ENCODE measurements around the gene PDE3B.

Gene PDE3B

DNA sequence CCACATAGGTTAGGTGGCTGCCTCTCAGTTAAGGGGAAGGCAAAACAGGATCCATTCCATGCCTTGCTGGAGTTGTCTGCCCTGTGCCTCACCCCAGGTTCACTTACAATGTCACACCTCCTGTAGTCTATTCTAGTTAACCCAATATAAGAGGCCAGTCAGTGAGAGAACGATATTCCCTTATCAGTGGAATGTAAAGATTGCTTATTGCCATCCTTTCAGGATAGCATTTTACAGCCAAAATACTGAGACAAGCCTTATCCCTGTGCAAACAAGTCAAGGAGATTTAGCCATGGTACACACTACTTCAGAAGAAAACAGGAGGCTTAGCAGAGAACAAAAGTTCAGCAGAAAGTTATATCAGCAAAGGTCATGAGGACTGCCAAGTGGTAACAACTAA is 242.9 kb downstream of the PDE3B start:
- DNase-seq (ENCODE audit: low read depth), result no peak

DNA sequence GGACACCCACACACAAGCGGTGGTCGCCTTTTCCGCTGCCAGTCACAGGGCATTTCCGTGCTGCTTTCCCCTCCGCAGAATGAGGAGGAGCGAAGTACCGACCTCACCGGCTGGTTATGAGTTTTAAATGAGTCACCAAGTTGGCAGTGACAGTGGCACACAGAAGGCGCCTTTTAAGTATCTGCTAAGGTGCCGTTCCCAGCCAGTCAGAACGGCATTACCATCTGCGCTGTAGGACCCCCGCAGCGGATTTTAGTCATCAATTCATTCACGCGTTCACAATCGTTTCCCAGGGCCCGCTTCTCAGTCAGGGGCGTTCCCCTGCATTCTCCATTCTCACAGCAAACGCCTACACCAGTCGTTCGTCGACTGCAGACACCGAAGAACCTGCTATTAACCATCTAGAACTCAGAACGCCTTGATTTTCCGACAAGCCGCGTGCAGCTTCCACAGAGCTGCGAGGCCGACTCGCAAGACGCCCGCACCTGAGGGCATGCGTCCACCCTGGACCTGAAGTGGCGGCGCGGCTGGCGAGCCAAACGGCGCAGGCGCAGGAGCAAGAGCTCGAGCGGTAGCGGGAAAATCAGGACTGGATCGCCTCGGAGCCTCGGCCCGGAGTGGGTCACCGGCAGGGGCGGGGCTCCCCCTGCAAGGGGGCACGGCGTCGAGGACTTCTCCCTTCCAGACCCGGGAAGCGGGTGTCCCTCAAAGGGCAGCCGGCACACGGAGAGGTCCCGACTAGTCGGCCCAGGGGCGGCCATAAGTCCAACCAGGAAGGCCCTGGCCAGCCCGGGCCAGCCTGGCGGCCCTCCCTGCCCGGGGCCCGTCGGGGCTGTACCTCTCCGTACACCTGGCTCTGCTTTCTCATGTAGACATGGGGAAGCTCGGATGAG is 247.8 kb downstream of the PDE3B start:
- DNase-seq (ENCODE audit: low read depth), result peak; percentile 85

GRCh38 chr11:14892036-14892556 is 248.5 kb downstream of the PDE3B start, which contains the start of gene CYP2R1:
Gene CYP2R1, minus strand, starts transcription at chr11:14892231. Its CDS starts 26 bp downstream, at chr11:14892205.
- DNase-seq (ENCODE audit: low read depth), result peak; percentile 97

DNA sequence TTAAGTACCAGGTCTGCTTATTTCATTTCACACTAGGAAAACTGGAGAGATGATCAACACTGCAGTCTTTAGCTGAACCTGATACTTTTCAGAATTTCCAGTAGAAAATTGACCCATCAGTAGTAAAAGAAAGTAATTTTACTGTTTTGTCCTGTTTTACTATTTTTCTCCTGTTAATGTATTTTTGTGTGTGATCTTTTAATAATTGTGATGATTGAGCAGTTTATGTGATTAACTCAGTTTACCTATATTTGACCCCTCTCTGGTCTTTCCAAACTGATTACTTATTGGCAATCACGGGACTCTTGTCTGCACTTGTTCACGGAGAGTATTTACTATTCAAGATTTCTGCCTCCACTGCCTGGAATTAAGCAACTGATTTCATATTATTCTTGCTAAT is 249.0 kb downstream of the PDE3B start:
- no peak for DNase-seq (ENCODE audit: low read depth)

GRCh38 chr11:14894657-14895598 is 251.3 kb downstream of the PDE3B start:
- DNase-seq (ENCODE audit: low read depth), result peak; percentile 46

DNA sequence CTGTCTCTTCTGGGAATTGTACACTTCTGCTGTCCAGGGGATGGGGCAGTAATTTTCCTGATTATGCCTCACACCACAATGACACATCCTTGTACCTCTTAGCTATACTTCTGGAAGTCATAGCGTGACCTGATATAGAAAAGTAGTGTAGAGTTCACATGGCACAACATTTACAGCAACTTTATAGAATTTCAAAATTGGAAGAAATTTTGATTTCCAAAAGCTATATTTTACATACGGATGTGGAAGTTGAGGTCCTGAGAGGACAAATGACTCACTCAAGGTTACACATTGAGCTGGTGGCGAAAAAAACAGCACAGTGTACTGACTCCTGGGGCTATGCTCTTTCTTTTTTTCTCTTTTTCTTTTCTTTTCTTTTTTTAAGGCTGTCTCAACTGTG is 254.8 kb downstream of the PDE3B start:
- no peak for DNase-seq (ENCODE audit: low read depth)

DNA sequence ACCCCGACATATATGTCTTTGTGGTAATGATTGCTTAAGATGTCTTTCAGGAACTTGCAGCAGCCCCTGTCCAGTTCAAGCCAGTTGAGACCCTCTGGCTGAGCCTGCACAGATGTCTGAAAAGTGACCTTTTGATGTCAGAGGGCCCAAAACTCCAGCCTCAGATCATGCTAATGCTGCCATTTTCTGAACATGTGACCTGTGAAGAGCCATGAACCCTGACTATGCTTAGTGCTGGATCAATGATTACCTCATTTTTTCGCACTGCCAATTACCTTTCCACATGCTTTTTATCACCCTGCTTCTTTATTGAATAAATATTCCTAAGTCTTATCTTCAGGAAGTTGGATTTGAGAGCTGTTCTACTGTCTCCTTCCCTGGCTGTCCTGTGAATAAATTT is 255.3 kb downstream of the PDE3B start:
- no peak for DNase-seq (ENCODE audit: low read depth)

GRCh38 chr11:14902650-14903350 is 259.2 kb downstream of the PDE3B start:
- DNase-seq (ENCODE audit: low read depth), result peak; percentile 80

DNA sequence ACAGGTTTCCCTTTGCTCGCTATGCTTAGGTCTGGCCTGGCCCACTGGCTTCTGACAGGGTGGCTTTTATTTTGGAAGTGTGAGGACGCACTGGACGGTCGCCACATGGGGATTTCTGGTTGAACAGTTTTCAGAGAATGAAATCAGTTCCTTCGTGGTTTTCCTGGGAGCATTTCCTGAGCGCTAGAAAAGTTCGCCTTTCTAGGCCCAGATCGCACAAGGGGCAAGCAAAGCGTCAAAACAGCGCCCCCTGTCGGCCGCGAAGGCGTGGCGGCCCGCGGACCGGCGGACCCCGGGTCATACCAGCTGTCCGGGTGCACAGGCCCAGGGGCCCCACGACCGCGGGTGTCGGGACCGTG is 261.1 kb downstream of the PDE3B start:
- peak; percentile 63 for DNase-seq (ENCODE audit: low read depth)

DNA sequence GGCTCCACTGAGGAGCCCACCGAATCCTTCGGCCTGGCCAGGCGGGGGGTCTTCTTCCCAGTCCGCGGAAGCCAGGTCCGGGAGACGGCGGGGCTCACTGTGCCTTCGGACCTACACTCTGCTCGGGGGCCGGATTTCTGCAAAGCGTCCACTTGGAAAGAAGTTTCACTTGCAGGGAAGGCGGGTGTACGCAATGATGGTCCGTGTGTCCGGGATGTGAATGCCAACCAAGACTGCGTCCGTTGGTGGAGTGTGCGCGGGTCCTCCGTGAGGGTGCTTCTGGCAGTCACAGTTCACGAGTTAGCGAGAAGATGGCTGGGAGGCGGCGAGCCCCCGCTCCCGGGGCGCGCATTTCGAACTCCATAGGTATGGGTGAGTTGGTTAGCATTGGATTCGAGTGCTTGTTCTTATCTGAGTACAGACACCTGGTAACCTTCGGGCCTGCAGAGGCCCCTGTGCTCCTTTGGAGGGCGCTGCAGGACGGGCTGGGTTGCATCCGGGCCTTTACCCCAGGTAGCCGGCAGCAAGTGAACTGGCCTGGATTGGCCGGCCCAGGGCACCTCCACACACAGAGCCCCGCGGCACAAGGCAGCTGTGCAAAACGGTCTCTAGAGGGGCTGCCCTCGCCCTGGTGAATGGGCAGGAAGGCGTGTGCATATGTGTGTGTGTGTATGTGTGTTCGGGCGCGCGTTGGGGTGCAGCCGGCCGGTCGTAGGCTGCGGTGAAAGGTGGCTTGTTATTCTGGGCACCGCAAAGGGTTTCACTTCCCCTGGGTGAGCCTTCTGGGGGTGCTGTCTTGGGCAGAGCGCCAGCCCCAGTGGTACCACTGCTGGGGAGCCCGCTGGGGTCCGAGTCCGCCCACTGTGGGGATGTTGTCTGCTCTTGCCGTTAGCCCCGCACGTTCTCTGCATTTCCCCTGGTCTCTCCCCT is 261.8 kb downstream of the PDE3B start:
- DNase-seq (ENCODE audit: low read depth), result peak; percentile 35

GRCh38 chr11:14906578-14906977 is 263.0 kb downstream of the PDE3B start:
- no peak for DNase-seq (ENCODE audit: low read depth)

DNA sequence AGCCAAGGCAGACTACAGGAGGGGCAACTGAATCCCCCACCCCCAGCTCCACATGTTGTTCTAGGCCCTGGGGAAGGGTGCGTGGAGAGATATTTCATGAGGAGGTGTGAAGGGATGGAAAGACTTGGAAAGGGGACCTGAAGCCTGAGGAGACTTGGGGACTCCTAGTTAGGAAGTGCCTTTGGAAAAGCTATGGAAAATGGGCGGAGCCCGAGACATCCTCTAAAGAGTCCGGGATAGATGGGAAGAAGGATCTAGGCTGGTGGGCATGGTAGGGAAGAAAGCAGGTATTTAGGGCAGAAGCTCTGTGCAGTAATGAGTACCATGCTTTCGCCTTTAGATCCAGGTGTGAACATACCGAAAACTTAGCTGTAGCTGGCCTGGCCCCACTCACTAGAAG is 263.4 kb downstream of the PDE3B start:
- no peak for DNase-seq (ENCODE audit: low read depth)

DNA sequence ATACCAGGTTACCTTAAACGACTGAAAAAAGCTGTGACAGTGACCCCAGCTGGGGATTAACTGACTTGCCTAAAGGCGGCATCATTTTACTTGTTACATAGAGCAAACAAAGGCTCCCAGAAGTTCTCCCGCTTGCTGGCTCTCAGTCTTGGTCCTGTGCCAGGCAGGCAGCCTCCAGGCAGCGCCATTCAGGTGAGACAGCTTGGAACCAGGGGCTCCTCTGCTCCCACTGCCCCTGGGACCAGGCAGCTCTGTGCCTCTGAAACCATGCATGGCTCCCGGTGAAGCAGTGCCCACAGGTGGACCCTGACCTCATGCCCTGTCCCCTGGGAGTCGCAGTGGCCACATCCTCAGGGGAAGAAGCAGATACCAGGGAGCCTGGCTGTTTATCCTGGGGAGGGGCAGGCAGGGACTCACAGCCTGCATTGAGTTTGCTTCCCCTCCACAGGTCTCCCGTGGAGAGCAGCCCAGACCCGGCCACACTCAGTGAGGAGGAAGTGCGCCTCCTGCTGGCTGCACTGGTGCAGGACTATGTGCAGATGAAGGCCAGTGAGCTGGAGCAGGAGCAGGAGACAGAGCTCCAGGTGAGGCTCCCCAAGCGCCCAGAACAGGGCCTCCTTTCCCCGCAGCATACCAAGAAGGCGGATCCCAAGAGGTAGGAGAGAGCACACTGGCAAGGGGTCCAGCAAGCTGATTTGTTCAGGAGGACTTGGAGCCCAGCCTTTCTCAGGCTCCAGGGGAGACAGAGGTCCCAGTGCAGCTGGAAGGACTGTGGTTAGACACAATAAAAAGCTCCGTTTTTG is 264.0 kb downstream of the PDE3B start:
- peak; percentile 54 for DNase-seq (ENCODE audit: low read depth)

DNA sequence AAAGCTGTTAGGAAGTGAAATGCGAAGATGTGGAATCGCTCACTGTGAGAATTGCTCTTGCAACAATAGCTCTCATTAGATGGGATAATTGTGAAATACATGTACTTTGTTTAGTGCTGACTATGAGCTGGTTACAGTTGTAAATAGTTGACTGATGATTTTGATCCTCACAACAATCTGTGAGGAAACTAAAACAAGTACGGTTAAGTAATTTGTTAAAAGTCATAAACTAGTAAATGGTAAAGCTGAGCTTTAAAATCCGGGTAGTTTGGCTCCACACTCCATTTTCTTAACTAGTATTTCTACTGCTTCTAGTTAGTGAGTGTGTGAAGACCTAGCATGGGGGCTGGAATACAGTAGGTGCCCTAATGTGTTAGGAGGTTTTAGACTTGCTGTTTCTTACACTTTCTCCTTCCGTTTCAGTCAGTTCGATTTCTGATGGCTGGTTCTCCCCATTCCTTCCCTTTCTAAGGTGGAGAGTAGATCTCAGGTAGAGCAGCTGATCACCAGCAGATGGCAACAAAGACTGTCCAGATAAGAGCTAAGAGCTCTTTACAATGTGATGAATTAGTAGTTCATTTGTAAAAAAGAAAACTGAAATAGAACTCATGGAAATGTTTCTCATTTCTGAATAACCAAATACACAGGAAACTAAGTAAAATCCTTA is 264.7 kb downstream of the PDE3B start:
- peak; percentile 52 for DNase-seq (ENCODE audit: low read depth)

DNA sequence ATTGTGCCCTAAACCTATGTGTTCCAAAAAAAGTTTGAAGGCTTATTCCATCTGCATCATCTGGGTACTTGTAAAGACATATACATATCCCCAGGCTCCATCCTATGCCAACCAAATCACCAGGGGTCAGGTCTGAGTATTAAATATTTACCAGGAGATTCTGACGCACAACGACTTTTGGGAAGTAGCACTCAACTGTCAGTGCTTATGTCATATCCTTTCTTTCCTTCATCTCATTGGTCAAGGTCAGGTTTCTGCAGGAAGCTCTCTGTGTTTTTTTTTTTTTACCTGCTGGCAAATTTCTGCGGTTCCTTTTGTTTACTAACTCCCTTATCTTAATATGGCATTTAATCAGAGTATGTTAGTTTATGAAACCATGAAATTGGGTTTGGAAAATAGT is 270.9 kb downstream of the PDE3B start:
- no peak for DNase-seq (ENCODE audit: low read depth)

DNA sequence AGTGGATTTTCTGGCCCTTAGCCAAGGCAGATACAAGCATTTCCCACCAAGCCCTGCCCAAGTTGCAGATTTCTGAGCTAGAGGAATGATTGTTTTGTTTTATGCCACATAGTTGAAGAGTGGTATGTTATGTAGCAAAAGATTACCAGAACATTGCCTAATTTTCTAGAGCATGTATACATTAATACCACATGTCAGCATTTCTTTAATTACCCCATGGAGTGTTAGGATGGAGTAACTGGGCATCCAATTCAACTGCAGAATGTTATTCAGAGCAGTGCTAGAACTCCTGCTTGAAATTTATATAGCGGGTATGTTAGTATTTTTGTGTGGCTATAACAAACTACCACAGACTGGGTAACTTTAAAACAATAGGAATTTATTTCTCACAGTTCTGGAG is 272.8 kb downstream of the PDE3B start:
- DNase-seq (ENCODE audit: low read depth), result no peak

Data from EH (cell line).